Measurements from ENCODE around the gene HPCAL1. TPM values are rescaled to one million over a fixed set of nuclear protein-coding genes. Genes with fewer than 3 reads are reported as not detected.
"Not testable (repeated sequence)": the region's sequence is repeated elsewhere in the genome, so short reads cannot be mapped to it uniquely, and the experiment has no call there.

HPCAL1 gene
- total and polyA plus RNA-seq, 2 experiments from 2014 or later = 8.3 to 25.4 TPM

DNA sequence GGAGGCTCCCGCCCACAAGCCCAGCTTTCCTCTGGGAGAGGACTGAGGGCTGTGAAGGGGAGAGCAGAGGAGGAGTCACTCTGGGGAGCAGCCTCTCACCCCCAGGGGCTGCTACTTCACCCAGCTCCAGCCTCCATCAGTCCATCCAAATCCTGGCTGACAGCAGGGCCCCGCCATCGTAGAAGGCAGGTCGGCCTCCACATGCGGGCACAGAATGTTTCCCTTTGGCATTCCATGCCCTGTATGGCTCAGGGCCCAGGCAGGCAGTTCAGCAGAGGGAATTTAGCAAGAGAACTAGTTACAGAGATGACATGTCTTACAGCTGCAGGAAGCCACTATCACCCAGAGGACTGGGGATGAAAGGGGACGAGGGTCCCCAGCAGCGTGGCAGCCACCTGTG, 151.8 kb downstream of the HPCAL1 start (continued):
- TF ChIP-seq ZNF462 (CRISPR knock-in tag; IDR thresholded peaks at IDR 0.05) (no peak), STAT1 (IDR thresholded peaks at IDR 0.05; ENCODE audit: unreplicated experiment) (no peak)
- TF ChIP-seq, protein P1, sequence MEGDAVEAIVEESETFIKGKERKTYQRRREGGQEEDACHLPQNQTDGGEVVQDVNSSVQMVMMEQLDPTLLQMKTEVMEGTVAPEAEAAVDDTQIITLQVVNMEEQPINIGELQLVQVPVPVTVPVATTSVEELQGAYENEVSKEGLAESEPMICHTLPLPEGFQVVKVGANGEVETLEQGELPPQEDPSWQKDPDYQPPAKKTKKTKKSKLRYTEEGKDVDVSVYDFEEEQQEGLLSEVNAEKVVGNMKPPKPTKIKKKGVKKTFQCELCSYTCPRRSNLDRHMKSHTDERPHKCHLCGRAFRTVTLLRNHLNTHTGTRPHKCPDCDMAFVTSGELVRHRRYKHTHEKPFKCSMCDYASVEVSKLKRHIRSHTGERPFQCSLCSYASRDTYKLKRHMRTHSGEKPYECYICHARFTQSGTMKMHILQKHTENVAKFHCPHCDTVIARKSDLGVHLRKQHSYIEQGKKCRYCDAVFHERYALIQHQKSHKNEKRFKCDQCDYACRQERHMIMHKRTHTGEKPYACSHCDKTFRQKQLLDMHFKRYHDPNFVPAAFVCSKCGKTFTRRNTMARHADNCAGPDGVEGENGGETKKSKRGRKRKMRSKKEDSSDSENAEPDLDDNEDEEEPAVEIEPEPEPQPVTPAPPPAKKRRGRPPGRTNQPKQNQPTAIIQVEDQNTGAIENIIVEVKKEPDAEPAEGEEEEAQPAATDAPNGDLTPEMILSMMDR (conservative IDR thresholded peaks at IDR 0.05; ENCODE audit: low read depth in 2 of 2) = no peak

DNA sequence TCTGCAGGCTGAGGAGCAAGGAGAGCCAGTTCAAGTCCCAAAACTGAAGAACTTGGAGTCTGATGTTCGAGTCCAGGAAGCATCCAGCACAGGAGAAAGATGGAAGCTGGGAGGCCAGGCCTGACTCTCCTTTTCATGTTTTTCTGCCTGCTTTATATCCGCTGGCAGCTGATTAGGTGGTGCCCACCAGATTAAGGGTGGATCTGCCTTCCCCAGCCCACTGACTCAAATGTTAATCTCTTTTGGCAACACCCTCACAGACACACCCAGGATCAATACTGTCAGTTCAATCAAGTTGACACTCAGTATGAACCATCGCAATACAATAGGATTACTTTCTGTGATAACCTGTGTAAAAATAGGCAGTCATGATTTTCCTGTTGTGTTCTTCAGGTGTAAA, 154.5 kb downstream of the HPCAL1 start:
- H3K27me3 Mint-ChIP-seq (ENCODE audit: insufficient read depth, low read depth, poor library complexity); H3K9me3 Mint-ChIP-seq; H2AFZ ChIP-seq; H3K9me2 ChIP-seq (ENCODE audit: insufficient read depth); H3K27ac Mint-ChIP-seq; H3K36me3 Mint-ChIP-seq (ENCODE audit: low read depth); H3K4me1 Mint-ChIP-seq; H3K4me3 ChIP-seq; H3K79me2 ChIP-seq (replicated peaks; ENCODE audit: insufficient read depth); H3F3A ChIP-seq (replicated peaks; ENCODE audit: low read depth); H3K4me2 ChIP-seq; H4K20me1 ChIP-seq (replicated peaks; ENCODE audit: insufficient read depth); H3K27ac ChIP-seq (ENCODE audit: low read depth); H3K36me3 ChIP-seq (ENCODE audit: insufficient read depth); H3K4me3 Mint-ChIP-seq; H3K27me3 ChIP-seq (ENCODE audit: insufficient read depth); H3K4me1 ChIP-seq (ENCODE audit: insufficient read depth); ATAC-seq; DNase-seq (ENCODE audit: low spot score): not testable (repeated sequence)

All from GM23338 (cell line).